Activated effector memory CD4-positive, alpha-beta T cell treated with Interleukin-2 at 50 U/mL for 16 hours (primary cell): ENCODE measurements around the gene LINC01488.

Experiments used
- DNase-seq: peaks from one replicate; pipeline ENCODE4 v3.0.0-alpha.2; 2020

Gene LINC01488

DNA sequence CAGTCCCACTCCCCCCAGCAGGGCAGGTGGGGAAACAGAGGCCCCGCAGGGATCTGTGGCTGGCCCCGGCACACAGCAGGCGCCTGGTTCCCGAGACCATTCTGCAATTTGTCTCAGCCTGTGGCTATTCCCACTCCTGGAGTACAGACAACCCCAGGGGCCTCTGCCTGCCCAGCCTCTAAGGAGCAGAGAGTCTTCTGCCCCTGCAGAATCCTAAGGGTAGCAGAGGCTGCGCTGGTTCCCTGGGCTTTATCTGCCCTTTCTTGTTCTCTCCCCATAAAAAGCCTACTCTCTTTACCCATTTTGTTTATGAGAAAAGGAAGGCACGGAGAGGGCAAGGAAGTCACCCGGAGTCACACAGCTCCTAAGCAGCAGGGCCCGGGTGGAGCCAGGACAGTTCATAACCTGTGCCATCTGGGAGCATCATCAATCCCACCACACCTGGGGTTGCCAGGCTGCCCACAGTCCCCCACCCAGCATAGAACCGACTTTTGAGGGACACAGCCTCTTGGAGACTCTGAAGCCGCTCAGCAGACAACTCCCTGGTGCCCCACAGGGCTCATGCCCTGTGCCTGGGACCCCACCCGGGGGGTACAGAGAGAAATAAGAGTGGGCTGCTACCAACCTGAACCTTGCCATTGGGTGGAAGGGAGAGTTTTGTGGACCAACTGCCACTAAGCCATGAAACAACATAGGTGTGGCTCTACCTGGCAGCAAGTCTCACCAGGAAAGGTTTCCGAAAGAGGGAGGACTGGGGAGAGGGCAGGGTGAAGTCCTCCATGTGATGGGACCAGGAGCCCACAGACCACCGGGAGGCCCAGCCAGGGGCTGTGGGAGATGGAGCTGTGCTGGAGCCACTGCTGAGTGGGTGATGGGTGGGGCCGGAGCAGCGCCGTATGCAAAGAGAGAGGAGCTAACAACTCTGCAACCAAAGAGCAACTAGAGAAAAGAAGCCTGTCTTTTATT is 17.2 kb upstream of the LINC01488 start:
- no peak for DNase-seq

- no peak for DNase-seq
Measured at GRCh38 chr11:69465236-69466000, 16.0 kb upstream of the LINC01488 start.

GRCh38 chr11:69466039-69466438 is 15.4 kb upstream of the LINC01488 start:
- DNase-seq = no peak

GRCh38 chr11:69467196-69467595 is 14.3 kb upstream of the LINC01488 start:
- DNase-seq = no peak

- no peak for DNase-seq
Measured at GRCh38 chr11:69467646-69468045, 13.8 kb upstream of the LINC01488 start.

GRCh38 chr11:69468221-69468620 is 13.2 kb upstream of the LINC01488 start:
- no peak for DNase-seq

DNA sequence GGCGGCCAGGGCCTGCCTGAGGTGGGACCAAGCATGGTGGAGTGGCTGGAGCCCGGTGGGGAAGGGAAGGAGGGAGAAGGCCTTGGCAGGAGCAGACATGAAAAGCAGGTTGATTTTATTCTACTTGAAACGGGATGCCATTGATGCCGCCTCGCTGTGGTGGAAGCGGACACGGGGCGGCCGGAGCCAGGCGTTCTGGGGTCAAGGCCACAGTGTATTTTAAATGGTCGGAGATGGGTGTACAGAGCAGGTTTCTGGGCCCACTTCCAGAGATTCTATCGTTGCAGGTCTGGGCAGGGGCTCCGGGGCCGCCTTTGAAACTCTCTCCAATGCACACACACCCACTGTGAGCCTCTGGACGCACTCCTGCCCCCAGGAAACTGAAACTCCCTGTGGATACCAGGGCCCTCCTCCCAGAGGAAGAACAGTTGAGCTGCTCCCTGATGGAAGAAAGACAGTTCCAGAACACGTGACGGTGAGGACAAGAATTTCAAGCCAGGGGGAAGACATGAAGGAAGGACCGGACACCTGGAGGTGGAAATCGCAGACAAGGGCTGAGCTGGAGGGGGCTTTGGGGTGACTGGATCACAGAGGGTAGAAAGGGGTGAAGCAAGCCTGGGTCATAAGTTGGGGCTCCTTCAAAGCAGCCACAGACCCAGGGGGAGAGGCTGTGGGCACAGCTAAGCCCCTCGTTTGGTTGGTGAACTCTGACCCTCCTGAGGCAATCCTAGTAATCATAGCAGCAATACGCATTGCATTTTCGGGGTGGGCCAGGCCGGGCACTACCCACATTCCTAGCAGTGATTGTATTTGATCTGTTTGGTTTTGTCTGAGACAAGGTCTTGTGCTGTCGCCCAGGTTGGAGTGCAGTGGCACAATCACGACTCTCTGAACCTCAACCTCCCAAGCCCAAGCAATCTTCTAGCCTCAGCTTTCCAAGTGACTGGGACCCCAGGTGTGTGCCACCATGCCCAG is 12.3 kb upstream of the LINC01488 start:
- no peak for DNase-seq

GRCh38 chr11:69470301-69470700 is 11.2 kb upstream of the LINC01488 start:
- DNase-seq = no peak

DNA sequence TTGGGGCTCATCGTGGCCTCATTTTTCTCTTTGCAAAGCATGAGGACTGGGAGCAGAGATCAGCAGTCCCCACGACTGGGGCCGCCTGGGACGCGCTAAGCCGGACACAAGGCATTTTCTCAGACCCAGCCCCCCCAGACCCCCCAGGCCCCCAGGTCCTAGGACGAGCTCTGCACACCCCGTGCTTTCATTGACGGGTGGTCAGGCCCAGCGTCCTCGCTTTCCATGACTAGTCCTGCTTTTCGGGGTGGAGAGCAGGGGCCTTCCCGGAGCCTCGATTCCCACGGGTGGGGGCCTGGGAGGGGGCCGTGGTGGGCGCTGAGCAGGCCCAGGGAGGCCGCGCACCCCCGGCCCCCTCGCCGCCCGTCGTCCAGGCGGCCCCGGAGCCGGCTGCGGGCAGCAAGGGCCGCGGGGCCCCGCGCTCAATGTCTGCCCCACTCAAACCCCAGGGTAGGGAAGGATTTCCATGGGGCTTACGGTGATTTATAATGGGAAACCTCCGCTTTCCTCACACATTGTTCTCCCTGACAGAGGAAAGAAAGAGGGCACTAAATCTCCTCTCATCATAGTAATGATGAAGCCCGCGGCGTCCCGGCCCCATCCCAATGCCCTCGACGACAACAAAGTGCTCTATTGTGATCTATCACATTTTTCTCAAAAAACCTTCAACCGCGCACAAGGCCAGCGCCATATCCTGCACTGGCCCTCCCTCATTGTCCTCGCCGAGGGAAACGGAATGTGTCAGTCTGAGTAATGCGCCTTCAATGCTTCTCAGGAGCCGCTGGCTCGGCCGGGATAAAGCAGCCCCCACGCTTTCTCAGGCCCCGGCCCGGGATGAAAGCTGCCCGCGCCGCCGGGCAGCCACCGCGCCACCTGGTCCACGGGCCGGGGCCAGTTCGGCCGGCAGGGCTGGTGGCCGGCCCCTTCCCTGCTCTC is 10.4 kb upstream of the LINC01488 start:
- DNase-seq = no peak

GRCh38 chr11:69471729-69472540 is 9.5 kb upstream of the LINC01488 start:
- no peak for DNase-seq

DNA sequence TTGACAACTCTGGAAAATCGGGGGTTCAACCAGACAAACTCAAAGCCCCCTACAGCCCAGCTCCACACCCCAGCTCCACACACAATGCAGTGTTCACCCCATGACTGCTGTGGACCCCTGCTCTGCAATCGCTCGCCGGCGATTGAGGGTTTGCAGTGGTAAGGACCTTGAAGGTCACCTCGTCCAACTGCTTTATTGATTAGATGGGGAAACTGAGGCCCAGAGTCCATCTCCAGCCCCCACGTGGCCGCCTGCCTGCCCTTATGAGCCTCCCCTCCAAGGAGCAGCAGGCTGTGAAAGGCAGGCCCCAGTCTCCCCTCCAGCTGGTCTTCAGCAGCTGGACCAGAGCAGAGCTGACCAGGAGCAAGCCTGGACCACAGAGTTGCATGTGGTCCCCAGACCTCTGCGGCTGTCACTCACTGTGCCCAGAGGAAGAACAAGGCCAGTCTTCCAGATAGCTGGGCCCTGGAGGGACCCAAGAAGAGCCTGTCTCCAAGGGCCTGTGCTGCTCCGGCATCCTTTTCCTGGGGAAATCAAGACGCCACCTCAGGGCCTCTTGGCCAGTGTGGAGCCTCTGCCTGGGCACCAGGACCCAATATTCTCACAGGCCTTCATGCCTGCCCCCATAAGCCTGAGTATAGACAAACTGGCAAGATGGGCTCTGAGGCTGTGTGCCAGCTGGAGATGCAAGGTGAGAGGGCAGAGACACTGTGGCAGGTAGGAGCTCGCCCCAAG is 8.8 kb upstream of the LINC01488 start:
- DNase-seq = no peak

DNA sequence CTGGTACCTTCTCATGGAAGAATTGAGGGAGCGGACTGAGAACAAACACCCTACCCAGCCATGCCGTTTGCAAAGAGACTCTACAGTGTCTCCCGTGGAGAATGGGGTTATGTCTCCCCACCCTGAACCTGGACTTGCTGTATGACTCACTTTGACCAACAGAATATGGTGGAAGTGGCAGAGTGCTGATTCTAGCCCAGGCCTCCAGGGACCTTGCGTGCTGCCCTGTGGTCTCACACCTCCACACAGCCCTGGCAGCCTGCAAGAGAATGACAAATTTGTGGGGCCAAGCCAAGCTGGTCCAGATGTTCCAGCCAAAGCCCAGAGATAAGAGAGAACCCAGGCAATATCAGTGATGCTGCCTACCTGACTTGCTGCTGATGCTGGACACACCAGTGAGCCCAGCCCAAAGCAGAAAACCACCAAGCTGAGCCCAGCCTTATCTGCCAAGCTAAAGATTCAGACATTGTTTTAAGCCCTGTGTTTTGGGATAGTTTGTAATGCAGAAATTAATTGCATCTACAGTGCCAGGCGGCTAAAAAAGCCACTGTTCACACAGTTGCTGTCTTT is 8.1 kb upstream of the LINC01488 start:
- no peak for DNase-seq

GRCh38 chr11:69474736-69475135 is 6.7 kb upstream of the LINC01488 start:
- no peak for DNase-seq

GRCh38 chr11:69475141-69475865 is 6.2 kb upstream of the LINC01488 start:
- no peak for DNase-seq

DNA sequence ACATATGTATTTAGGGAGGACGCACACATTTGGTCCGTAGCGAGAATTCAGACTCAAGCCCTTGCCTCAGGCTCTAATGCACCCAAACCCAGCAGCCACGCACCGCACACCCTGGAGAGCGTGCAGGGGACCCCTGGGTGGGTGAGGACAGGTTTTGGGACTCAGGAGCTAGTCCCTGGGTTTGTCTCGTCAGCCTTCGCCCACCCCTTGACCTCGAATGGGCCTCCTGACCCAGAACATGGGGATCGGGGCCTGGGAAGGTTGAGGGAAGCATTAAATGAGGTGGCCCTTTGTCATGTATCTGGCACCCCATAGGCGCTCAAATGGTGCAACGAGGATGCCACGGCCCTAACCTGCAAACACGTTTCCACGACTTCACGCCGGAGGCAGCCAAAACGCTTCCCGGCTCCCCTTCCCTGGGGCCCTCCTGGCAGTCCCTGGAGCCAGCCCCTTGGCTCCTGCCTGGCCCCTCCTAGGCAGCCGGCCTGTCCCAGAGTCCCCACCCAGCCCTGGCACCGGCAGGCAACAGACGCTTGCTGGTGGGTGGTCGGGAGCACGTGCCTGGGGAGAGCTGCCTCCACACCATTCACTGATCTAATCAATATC is 5.5 kb upstream of the LINC01488 start:
- DNase-seq = no peak

GRCh38 chr11:69476509-69476961 is 4.9 kb upstream of the LINC01488 start:
- no peak for DNase-seq

- DNase-seq = no peak
Measured at GRCh38 chr11:69477086-69477485, 4.4 kb upstream of the LINC01488 start.

- no peak for DNase-seq
Measured at GRCh38 chr11:69479591-69480271, 1.7 kb upstream of the LINC01488 start.
